ENCODE measurements around the gene AMZ2.
"Not testable (repeated sequence)": the region's sequence is repeated elsewhere in the genome, so short reads cannot be mapped to it uniquely, and the experiment has no call there.

AMZ2 gene

GRCh38 chr17:68239632-68240366 is 8.0 kb upstream of the AMZ2 start:
- no peak for DNase-seq (ENCODE audit: low read depth)
- no peak overlapping the region for H3K4me3 ChIP-seq (ENCODE audit: low read depth, low read length)

GRCh38 chr17:68246271-68247028 is 1.4 kb upstream of the AMZ2 start:
- no peak overlapping the region for H3K4me3 ChIP-seq (ENCODE audit: low read depth, low read length)
- no peak for DNase-seq (ENCODE audit: low read depth)

- DNase-seq (ENCODE audit: low read depth), result peak; percentile 15
- H3K4me3 ChIP-seq (ENCODE audit: low read depth, low read length), result peak overlapping the region; percentile 74
Observed at GRCh38 chr17:68248199-68248825, 469 bp downstream of the AMZ2 start.

- H3K4me3 ChIP-seq (ENCODE audit: low read depth, low read length), result peak overlapping the region; percentile 74
- no peak for DNase-seq (ENCODE audit: low read depth)
Observed at GRCh38 chr17:68248891-68249290, 1.0 kb downstream of the AMZ2 start.

GRCh38 chr17:68249354-68249765 is 1.5 kb downstream of the AMZ2 start:
- no peak for DNase-seq (ENCODE audit: low read depth)
- H3K4me3 ChIP-seq (ENCODE audit: low read depth, low read length), result no peak overlapping the region

- H3K4me3 ChIP-seq (ENCODE audit: low read depth, low read length); DNase-seq (ENCODE audit: low read depth): not testable (repeated sequence)
Observed at GRCh38 chr17:68253426-68253825, 5.6 kb downstream of the AMZ2 start.

GRCh38 chr17:68255151-68255550 is 7.3 kb downstream of the AMZ2 start:
- no peak for DNase-seq (ENCODE audit: low read depth)
- no peak overlapping the region for H3K4me3 ChIP-seq (ENCODE audit: low read depth, low read length)

GRCh38 chr17:68255731-68256538 is 8.1 kb downstream of the AMZ2 start:
- H3K4me3 ChIP-seq (ENCODE audit: low read depth, low read length), result no peak overlapping the region
- no peak for DNase-seq (ENCODE audit: low read depth)

- DNase-seq (ENCODE audit: low read depth); H3K4me3 ChIP-seq (ENCODE audit: low read depth, low read length): not testable (repeated sequence)
Observed at GRCh38 chr17:68256701-68257100, 8.9 kb downstream of the AMZ2 start.

GRCh38 chr17:68257934-68258333 is 10.1 kb downstream of the AMZ2 start:
- H3K4me3 ChIP-seq (ENCODE audit: low read depth, low read length), result no peak overlapping the region
- DNase-seq (ENCODE audit: low read depth), result no peak

- DNase-seq (ENCODE audit: low read depth); H3K4me3 ChIP-seq (ENCODE audit: low read depth, low read length): not testable (repeated sequence)
Observed at GRCh38 chr17:68258890-68259647, 11.2 kb downstream of the AMZ2 start.

- not testable (repeated sequence) for DNase-seq (ENCODE audit: low read depth); H3K4me3 ChIP-seq (ENCODE audit: low read depth, low read length)
Observed at GRCh38 chr17:68259648-68259951, 11.8 kb downstream of the AMZ2 start.

GRCh38 chr17:68260051-68260762 is 12.4 kb downstream of the AMZ2 start:
- no peak overlapping the region for H3K4me3 ChIP-seq (ENCODE audit: low read depth, low read length)
- DNase-seq (ENCODE audit: low read depth), result no peak

- not testable (repeated sequence) for DNase-seq (ENCODE audit: low read depth); H3K4me3 ChIP-seq (ENCODE audit: low read depth, low read length)
Observed at GRCh38 chr17:68262467-68262866, 14.6 kb downstream of the AMZ2 start.

- not testable (repeated sequence) for DNase-seq (ENCODE audit: low read depth)
Observed at GRCh38 chr17:68263101-68263681, 15.3 kb downstream of the AMZ2 start.

GRCh38 chr17:68265833-68266232 is 18.0 kb downstream of the AMZ2 start:
- not testable (repeated sequence) for H3K4me3 ChIP-seq (ENCODE audit: low read depth, low read length); DNase-seq (ENCODE audit: low read depth)

More at GRCh38 chr17:68263101-68263681, 15.3 kb downstream of the AMZ2 start:
- H3K4me3 ChIP-seq (ENCODE audit: low read depth, low read length), result not testable (repeated sequence)

GRCh38 chr17:68273722-68274121 is 25.9 kb downstream of the AMZ2 start:
- H3K4me3 ChIP-seq (ENCODE audit: low read depth, low read length), result no peak overlapping the region
- no peak for DNase-seq (ENCODE audit: low read depth)

GRCh38 chr17:68276339-68276738 is 28.5 kb downstream of the AMZ2 start:
- DNase-seq (ENCODE audit: low read depth), result not testable (repeated sequence)

More at GRCh38 chr17:68276339-68276738, 28.5 kb downstream of the AMZ2 start:
- H3K4me3 ChIP-seq (ENCODE audit: low read depth, low read length), result not testable (repeated sequence)
